ENCODE data around the gene ZBTB37.

Gene ZBTB37, protein sequence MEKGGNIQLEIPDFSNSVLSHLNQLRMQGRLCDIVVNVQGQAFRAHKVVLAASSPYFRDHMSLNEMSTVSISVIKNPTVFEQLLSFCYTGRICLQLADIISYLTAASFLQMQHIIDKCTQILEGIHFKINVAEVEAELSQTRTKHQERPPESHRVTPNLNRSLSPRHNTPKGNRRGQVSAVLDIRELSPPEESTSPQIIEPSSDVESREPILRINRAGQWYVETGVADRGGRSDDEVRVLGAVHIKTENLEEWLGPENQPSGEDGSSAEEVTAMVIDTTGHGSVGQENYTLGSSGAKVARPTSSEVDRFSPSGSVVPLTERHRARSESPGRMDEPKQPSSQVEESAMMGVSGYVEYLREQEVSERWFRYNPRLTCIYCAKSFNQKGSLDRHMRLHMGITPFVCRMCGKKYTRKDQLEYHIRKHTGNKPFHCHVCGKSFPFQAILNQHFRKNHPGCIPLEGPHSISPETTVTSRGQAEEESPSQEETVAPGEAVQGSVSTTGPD

DNA sequence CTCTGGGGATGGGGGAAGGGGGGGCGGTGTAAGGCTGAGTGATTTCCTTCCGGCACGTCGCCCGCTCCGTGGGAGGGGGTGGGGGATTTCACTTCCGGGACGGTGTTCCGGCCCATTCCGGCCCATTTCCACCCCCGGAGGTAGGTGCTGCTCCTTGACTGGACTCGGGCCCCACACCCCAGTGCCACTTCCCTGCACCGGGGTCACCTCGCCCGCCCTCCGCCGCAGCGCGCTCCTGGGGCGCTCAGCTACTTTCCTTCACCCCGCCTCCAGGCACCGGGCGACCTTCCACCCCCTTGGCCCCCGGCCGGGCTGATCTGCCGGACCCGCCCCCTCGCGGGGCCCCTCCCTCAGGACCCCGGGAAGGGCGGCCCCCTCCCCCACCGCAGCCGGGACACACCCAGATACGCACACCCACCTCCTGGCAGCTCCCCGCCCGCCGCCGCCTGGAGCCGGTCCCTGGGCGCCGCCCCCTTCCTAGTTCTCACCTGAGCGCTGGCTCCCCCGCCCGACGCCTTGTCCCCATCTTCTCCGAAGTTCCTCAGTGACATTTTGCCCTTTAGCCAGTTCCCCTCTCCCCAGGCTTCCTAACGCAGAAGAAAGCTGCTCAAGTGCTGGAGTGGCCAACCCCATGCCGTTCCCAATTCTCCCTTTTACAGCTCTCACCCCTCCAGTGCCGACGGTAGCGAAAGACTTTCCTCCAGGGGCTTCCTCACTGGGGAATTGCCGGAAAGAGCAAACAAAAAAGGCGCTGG, at the start of gene ZBTB37:
TSS of gene ZBTB37 (plus strand) at position 115 of the 755 bp plus-strand sequence. CDS start 1,846 bp downstream, outside the sequence.
- Histone ChIP-seq H3K27ac (ENCODE audit: low read depth, low read length) (peak within 1 kb of the TSS; percentile 94), H3F3A (ENCODE audit: control insufficient read depth, insufficient read depth) (peaks cover 49% of the 10 kb centered on the region), H3K9me3 (ENCODE audit: control insufficient read depth, insufficient read depth, low read length) (no peaks in the 10 kb centered on the region), H3K79me2 (ENCODE audit: control insufficient read depth, low read length) (peaks cover 59% of the 10 kb centered on the region), H3K4me3 (ENCODE audit: low read length) (peak within 1 kb of the TSS; percentile 96), H3K27me3 (ENCODE audit: control insufficient read depth, low read length) (no peaks in the 10 kb centered on the region), H3K36me3 (ENCODE audit: control insufficient read depth, low read length) (peaks cover 64% of the 10 kb centered on the region), H3K4me1 (ENCODE audit: control insufficient read depth, low read length) (peaks cover 62% of the 10 kb centered on the region), H3K4me2 (ENCODE audit: low read length) (peak within 1 kb of the TSS; percentile 93), H4K20me1 (ENCODE audit: control insufficient read depth, insufficient read depth, low read depth, low read length) (peaks cover 29% of the 10 kb centered on the region; the same call in 1 of the 2 replicates), H3K9me2 (replicated peaks; ENCODE audit: control insufficient read depth, low read length) (no peaks in the 10 kb centered on the region)
- TF ChIP-seq EZH2phosphoT487 (IDR thresholded peaks at IDR 0.05; ENCODE audit: borderline replicate concordance, low read length): no peak
- TF ChIP-seq, protein P1, sequence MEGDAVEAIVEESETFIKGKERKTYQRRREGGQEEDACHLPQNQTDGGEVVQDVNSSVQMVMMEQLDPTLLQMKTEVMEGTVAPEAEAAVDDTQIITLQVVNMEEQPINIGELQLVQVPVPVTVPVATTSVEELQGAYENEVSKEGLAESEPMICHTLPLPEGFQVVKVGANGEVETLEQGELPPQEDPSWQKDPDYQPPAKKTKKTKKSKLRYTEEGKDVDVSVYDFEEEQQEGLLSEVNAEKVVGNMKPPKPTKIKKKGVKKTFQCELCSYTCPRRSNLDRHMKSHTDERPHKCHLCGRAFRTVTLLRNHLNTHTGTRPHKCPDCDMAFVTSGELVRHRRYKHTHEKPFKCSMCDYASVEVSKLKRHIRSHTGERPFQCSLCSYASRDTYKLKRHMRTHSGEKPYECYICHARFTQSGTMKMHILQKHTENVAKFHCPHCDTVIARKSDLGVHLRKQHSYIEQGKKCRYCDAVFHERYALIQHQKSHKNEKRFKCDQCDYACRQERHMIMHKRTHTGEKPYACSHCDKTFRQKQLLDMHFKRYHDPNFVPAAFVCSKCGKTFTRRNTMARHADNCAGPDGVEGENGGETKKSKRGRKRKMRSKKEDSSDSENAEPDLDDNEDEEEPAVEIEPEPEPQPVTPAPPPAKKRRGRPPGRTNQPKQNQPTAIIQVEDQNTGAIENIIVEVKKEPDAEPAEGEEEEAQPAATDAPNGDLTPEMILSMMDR (IDR thresholded peaks at IDR 0.05; ENCODE audit: low read depth, low read length, poor library complexity, severe bottlenecking): no peak

DNA sequence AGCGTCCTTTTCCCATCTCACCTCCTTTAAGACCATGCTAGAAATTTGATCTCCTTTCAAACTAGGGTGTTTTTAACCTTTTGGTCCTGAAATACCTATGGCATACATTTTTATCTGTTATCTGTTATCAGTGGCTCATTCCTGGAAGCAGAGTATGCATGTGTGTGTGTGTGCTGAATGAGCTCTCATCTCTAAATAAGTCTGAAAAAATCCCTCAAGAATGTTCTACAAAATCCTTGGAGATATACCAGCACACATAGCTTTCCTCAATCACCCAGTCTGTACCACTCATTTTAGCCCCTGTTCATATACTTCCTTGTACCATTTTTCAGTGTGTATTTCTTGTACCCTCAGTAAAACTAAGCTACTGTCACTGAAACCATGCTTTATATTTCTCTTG, 49.7 kb upstream of the ZBTB37 start:
- Histone ChIP-seq H3K27ac (ENCODE audit: low read depth, low read length) (no peak overlapping the region), H3K9me2 (replicated peaks; ENCODE audit: control insufficient read depth, low read length) (no peaks in the 10 kb centered on the region), H3F3A (ENCODE audit: control insufficient read depth, insufficient read depth) (no peaks in the 10 kb centered on the region), H3K4me2 (ENCODE audit: low read length) (no peak overlapping the region), H3K36me3 (ENCODE audit: control insufficient read depth, low read length) (peaks cover 54% of the 10 kb centered on the region), H3K79me2 (ENCODE audit: control insufficient read depth, low read length) (peaks cover 94% of the 10 kb centered on the region), H3K27me3 (ENCODE audit: control insufficient read depth, low read length) (no peaks in the 10 kb centered on the region), H3K9me3 (ENCODE audit: control insufficient read depth, insufficient read depth, low read length) (peaks cover 4% of the 10 kb centered on the region; the same call in 1 of the 2 replicates), H3K4me3 (ENCODE audit: low read length) (no peak overlapping the region), H3K4me1 (ENCODE audit: control insufficient read depth, low read length) (peaks cover 26% of the 10 kb centered on the region), H4K20me1 (ENCODE audit: control insufficient read depth, insufficient read depth, low read depth, low read length) (no peaks in the 10 kb centered on the region)
- TF ChIP-seq EZH2phosphoT487 (IDR thresholded peaks at IDR 0.05; ENCODE audit: borderline replicate concordance, low read length): no peak
- TF ChIP-seq, protein P1 (IDR thresholded peaks at IDR 0.05; ENCODE audit: low read depth, low read length, poor library complexity, severe bottlenecking): no peak

DNA sequence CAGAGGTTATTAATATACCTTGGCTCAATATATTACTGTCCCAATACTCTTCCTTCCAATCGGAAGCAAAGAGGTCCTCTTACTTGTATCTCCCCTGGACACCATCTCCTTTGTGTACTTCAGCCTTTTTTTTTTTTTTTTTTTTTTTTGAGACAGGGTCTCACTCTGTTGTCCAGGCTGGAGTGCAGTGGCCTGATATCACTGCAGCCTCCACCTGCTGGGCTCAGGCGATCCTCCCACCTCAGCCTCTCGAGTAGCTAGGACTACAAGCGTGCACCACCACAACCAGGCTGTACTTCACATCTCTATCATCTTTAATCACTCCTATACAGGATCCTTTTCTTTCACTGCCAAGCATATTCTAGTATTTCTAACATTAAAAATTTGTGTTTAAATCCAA, 46.5 kb upstream of the ZBTB37 start:
- peak overlapping the region; percentile 92 for H3K4me2 ChIP-seq (ENCODE audit: low read length)

More for the DNA sequence above, 46.5 kb upstream of the ZBTB37 start:
- H3K4me1 ChIP-seq (ENCODE audit: control insufficient read depth, low read length): peaks cover 38% of the 10 kb centered on the region
- no peaks in the 10 kb centered on the region for H4K20me1 ChIP-seq (ENCODE audit: control insufficient read depth, insufficient read depth, low read depth, low read length)
- no peak for TF ChIP-seq EZH2phosphoT487 (IDR thresholded peaks at IDR 0.05; ENCODE audit: borderline replicate concordance, low read length)
- TF ChIP-seq, protein P1 (IDR thresholded peaks at IDR 0.05; ENCODE audit: low read depth, low read length, poor library complexity, severe bottlenecking): no peak
- H3K9me3 ChIP-seq (ENCODE audit: control insufficient read depth, insufficient read depth, low read length): peaks cover 4% of the 10 kb centered on the region; the same call in 1 of the 2 replicates
- H3F3A ChIP-seq (ENCODE audit: control insufficient read depth, insufficient read depth): peaks cover 7% of the 10 kb centered on the region
- H3K4me3 ChIP-seq (ENCODE audit: low read length): peak overlapping the region; percentile 89
- peaks cover 58% of the 10 kb centered on the region for H3K36me3 ChIP-seq (ENCODE audit: control insufficient read depth, low read length)
- no peaks in the 10 kb centered on the region for H3K9me2 ChIP-seq (replicated peaks; ENCODE audit: control insufficient read depth, low read length)
- peaks cover 90% of the 10 kb centered on the region for H3K79me2 ChIP-seq (ENCODE audit: control insufficient read depth, low read length)
- no peak overlapping the region for H3K27ac ChIP-seq (ENCODE audit: low read depth, low read length)
- no peaks in the 10 kb centered on the region for H3K27me3 ChIP-seq (ENCODE audit: control insufficient read depth, low read length)
